ENCODE results near the gene NRP2. TPM values are rescaled to one million over a fixed set of nuclear protein-coding genes. Genes with fewer than 3 reads are reported as not detected.

The NRP2 gene
- total RNA-seq, 2 experiments from 2014 or later: 0.35 to 2.6 TPM

- no peak overlapping the region for H3K4me2 ChIP-seq (ENCODE audit: low read length)
- DNase-seq (ENCODE audit: low spot score): no peak
- intact Hi-C loops (cut with micrococcal nuclease; ENCODE audit: unreplicated experiment): no loop called here
- H3K4me3 ChIP-seq (ENCODE audit: low read depth, low read length, poor library complexity, severe bottlenecking): no peak overlapping the region
- no peak overlapping the region for H2AFZ ChIP-seq (ENCODE audit: low read length)
- ChIA-PET POLR2A (no interaction called here), CTCF (ENCODE audit: unreplicated experiment) (no interaction called here)
- no peaks in the 10 kb centered on the region for H3K4me1 ChIP-seq (ENCODE audit: insufficient read depth, low read length, poor library complexity, severe bottlenecking)
- no TSS peak for BruUV-seq (replicated peaks)
- H4K20me1 ChIP-seq (ENCODE audit: insufficient read depth, low read length): no peaks in the 10 kb centered on the region
- no peaks in the 10 kb centered on the region for H3K9me3 ChIP-seq (ENCODE audit: low read length)
- no peak for TF ChIP-seq CTCF (conservative IDR thresholded peaks at IDR 0.05; ENCODE audit: low read length)
- no peak for TF ChIP-seq EZH2phosphoT487 (IDR thresholded peaks at IDR 0.05; ENCODE audit: borderline replicate concordance, low read depth, low read length)
- H3K9me2 ChIP-seq (ENCODE audit: insufficient read depth, low read length): no peaks in the 10 kb centered on the region
- H3K79me2 ChIP-seq (ENCODE audit: insufficient read depth, low read depth, low read length): no peaks in the 10 kb centered on the region
- no peaks in the 10 kb centered on the region for H3K36me3 ChIP-seq (ENCODE audit: insufficient read depth, low read length)
- H3K27ac ChIP-seq (ENCODE audit: low read depth, low read length, poor library complexity, severe bottlenecking): no peak overlapping the region
These were observed 47.9 kb downstream of the NRP2 start for GRCh38 chr2:205730191-205730590.

- POLR2A ChIA-PET: no interaction called here
- BruUV-seq (replicated peaks): no TSS peak
- no peak for DNase-seq (ENCODE audit: low spot score)
- no peaks in the 10 kb centered on the region for H3K9me2 ChIP-seq (ENCODE audit: insufficient read depth, low read length)
- H2AFZ ChIP-seq (ENCODE audit: low read length): no peak overlapping the region
- H3K27ac ChIP-seq (ENCODE audit: low read depth, low read length, poor library complexity, severe bottlenecking): no peak overlapping the region
- no peaks in the 10 kb centered on the region for H3K9me3 ChIP-seq (ENCODE audit: low read length)
- H3K4me1 ChIP-seq (ENCODE audit: insufficient read depth, low read length, poor library complexity, severe bottlenecking): no peaks in the 10 kb centered on the region
- CTCF ChIA-PET (ENCODE audit: unreplicated experiment): no interaction called here
- no peaks in the 10 kb centered on the region for H3K36me3 ChIP-seq (ENCODE audit: insufficient read depth, low read length)
- no peak for TF ChIP-seq CTCF (conservative IDR thresholded peaks at IDR 0.05; ENCODE audit: low read length)
- no peak for TF ChIP-seq EZH2phosphoT487 (IDR thresholded peaks at IDR 0.05; ENCODE audit: borderline replicate concordance, low read depth, low read length)
- intact Hi-C loops (cut with micrococcal nuclease; ENCODE audit: unreplicated experiment): no loop called here
- H3K4me3 ChIP-seq (ENCODE audit: low read depth, low read length, poor library complexity, severe bottlenecking): no peak overlapping the region
- no peak overlapping the region for H3K4me2 ChIP-seq (ENCODE audit: low read length)
- H4K20me1 ChIP-seq (ENCODE audit: insufficient read depth, low read length): no peaks in the 10 kb centered on the region
- no peaks in the 10 kb centered on the region for H3K79me2 ChIP-seq (ENCODE audit: insufficient read depth, low read depth, low read length)
These were observed 48.6 kb downstream of the NRP2 start for GRCh38 chr2:205730701-205731582.

DNA sequence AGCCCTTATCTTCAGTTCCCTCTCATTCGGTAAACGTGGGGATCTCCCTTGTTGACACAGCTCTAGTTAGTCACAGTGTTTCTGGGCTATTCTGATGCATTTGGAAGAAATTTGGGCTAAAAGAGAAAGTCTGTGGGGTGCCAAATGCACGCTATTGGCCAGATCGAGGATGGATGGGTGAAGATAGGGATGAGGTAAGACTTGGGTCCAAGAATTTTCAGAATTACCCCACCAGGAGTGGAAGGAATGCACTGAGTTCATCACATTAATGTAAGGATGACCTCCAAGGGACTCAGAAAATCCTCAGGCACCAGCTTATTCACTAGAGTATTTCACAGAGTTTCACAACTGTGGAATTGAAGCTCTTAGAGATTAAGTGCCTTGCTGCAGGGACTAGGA lies 49.3 kb downstream of the NRP2 start:
- Histone ChIP-seq H3K27ac (ENCODE audit: low read depth, low read length, poor library complexity, severe bottlenecking) (no peak overlapping the region), H3K9me2 (ENCODE audit: insufficient read depth, low read length) (no peaks in the 10 kb centered on the region), H3K4me2 (ENCODE audit: low read length) (no peak overlapping the region), H3K79me2 (ENCODE audit: insufficient read depth, low read depth, low read length) (no peaks in the 10 kb centered on the region), H3K4me1 (ENCODE audit: insufficient read depth, low read length, poor library complexity, severe bottlenecking) (no peaks in the 10 kb centered on the region), H2AFZ (ENCODE audit: low read length) (no peak overlapping the region), H3K4me3 (ENCODE audit: low read depth, low read length, poor library complexity, severe bottlenecking) (no peak overlapping the region), H3K9me3 (ENCODE audit: low read length) (no peaks in the 10 kb centered on the region), H4K20me1 (ENCODE audit: insufficient read depth, low read length) (no peaks in the 10 kb centered on the region), H3K36me3 (ENCODE audit: insufficient read depth, low read length) (no peaks in the 10 kb centered on the region)
- TF ChIP-seq EZH2phosphoT487 (IDR thresholded peaks at IDR 0.05; ENCODE audit: borderline replicate concordance, low read depth, low read length): no peak
- TF ChIP-seq CTCF (conservative IDR thresholded peaks at IDR 0.05; ENCODE audit: low read length): no peak
- ChIA-PET POLR2A (no interaction called here), CTCF (ENCODE audit: unreplicated experiment) (no interaction called here)
- intact Hi-C loops (cut with micrococcal nuclease; ENCODE audit: unreplicated experiment): no loop called here
- no peak for DNase-seq (ENCODE audit: low spot score)
- no TSS peak for BruUV-seq (replicated peaks)
